WTC11 (cell line): ENCODE measurements around the gene SLC25A51. TPM values are rescaled to one million over a fixed set of nuclear protein-coding genes. Genes with fewer than 3 reads are reported as not detected.

Experiments used
- ATAC-seq: fragments of 200-7000 bp; cut with Tn5 transposase; 2 replicates; pipeline ENCODE4 v1.10.0; 2021; ENCODE audit warnings: mild to moderate bottlenecking, moderate library complexity
- CTCF ChIA-PET: fragments of 300-600 bp; sonication (Branson Sonifier 250); formaldehyde crosslinking; loops from one replicate; lab custom pipeline; 2021; ENCODE audit warnings: antibody characterized with exemption; lab: Charles Lee
- POLR2A ChIA-PET: fragments of 350-600 bp; sonication (Branson Sonifier 250); formaldehyde crosslinking; loops from one replicate; lab custom pipeline; 2021; ENCODE audit warnings: antibody characterized with exemption; lab: Charles Lee
- DNase-seq: peaks from one replicate; pipeline ENCODE4 v3.0.0; 2021; ENCODE audit warnings: low spot score
- H3K27ac Mint-ChIP-seq: 2 replicates; pipeline ENCODE4 v1.8.0; 2021; ENCODE audit warnings: mixed read lengths
- H3K27me3 Mint-ChIP-seq: 2 replicates; pipeline ENCODE4 v1.8.0; 2021; ENCODE audit warnings: low read depth, mild to moderate bottlenecking, moderate library complexity, mixed read lengths
- H3K36me3 Mint-ChIP-seq: 2 replicates; pipeline ENCODE4 v1.8.0; 2021; ENCODE audit warnings: mixed read lengths
- H3K4me1 Mint-ChIP-seq: 2 replicates; pipeline ENCODE4 v1.8.0; 2022; ENCODE audit warnings: mixed read lengths
- H3K4me3 Mint-ChIP-seq: 2 replicates; pipeline ENCODE4 v1.8.0; 2021; ENCODE audit warnings: mild to moderate bottlenecking, moderate library complexity, mixed read lengths
- H3K9me3 Mint-ChIP-seq: 2 replicates; pipeline ENCODE4 v1.8.0; 2021; ENCODE audit warnings: mixed read lengths
- ATF1 ChIP-seq: sonication (generic); formaldehyde crosslinking; IDR thresholded peaks from 2 replicates; pipeline ENCODE4 v1.8.1; 2023; ENCODE audit warnings: mild to moderate bottlenecking, moderate library complexity, missing genetic modification reagents
- CREM ChIP-seq: sonication (generic); formaldehyde crosslinking; IDR thresholded peaks from 2 replicates; pipeline ENCODE4 v1.8.1; 2022; ENCODE audit warnings: mild to moderate bottlenecking, missing genetic modification reagents, moderate library complexity
- ERG ChIP-seq: fragments of 250-450 bp; sonication (Bioruptor Pico); IDR thresholded peaks from 2 replicates; pipeline ENCODE4 v1.8.0; 2021; ENCODE audit warnings: mild to moderate bottlenecking
- GABPB1 ChIP-seq: sonication (generic); formaldehyde crosslinking; IDR thresholded peaks from 2 replicates; pipeline ENCODE4 v1.8.1; 2023; ENCODE audit warnings: mild to moderate bottlenecking, missing genetic modification reagents
- MXD4 ChIP-seq: fragments of 250-450 bp; sonication (Bioruptor Pico); IDR thresholded peaks from 2 replicates; pipeline ENCODE4 v1.8.0; 2021; ENCODE audit warnings: mild to moderate bottlenecking, moderate library complexity, borderline replicate concordance
- NFATC4 ChIP-seq: fragments of 250-450 bp; sonication (Bioruptor Pico); IDR thresholded peaks from 2 replicates; pipeline ENCODE4 v1.9.0; 2021; ENCODE audit warnings: mild to moderate bottlenecking
- NFE2L1 ChIP-seq: sonication (generic); formaldehyde crosslinking; IDR thresholded peaks from 2 replicates; pipeline ENCODE4 v1.8.1; 2023; ENCODE audit warnings: missing genetic modification reagents
- NFYB ChIP-seq: sonication (generic); formaldehyde crosslinking; conservative IDR thresholded peaks from 2 replicates; pipeline ENCODE4 v1.8.0; 2022; ENCODE audit warnings: low read depth, missing genetic modification reagents
- NR1H2 ChIP-seq: sonication (generic); formaldehyde crosslinking; IDR thresholded peaks from 2 replicates; pipeline ENCODE4 v1.9.0; 2021; ENCODE audit warnings: mild to moderate bottlenecking, moderate library complexity, missing genetic modification reagents
- NR3C1 ChIP-seq: sonication (generic); formaldehyde crosslinking; conservative IDR thresholded peaks from 2 replicates; pipeline ENCODE4 v1.8.1; 2023; ENCODE audit warnings: low read depth, mild to moderate bottlenecking, missing genetic modification reagents
- PRDM15 ChIP-seq: sonication (generic); formaldehyde crosslinking; IDR thresholded peaks from 2 replicates; pipeline ENCODE4 v1.8.0; 2022; ENCODE audit warnings: missing genetic modification reagents
- SMAD3 ChIP-seq: sonication (generic); formaldehyde crosslinking; IDR thresholded peaks from 2 replicates; pipeline ENCODE4 v1.8.0; 2022; ENCODE audit warnings: missing genetic modification reagents, mild to moderate bottlenecking, borderline replicate concordance
- SP1 ChIP-seq: sonication (generic); formaldehyde crosslinking; conservative IDR thresholded peaks from 2 replicates; pipeline ENCODE4 v1.8.1; 2022; ENCODE audit warnings: missing genetic modification reagents
- TEAD4 ChIP-seq: sonication (generic); formaldehyde crosslinking; IDR thresholded peaks from 2 replicates; pipeline ENCODE4 v1.8.0; 2022; ENCODE audit warnings: mild to moderate bottlenecking, missing genetic modification reagents
- ZBTB21 ChIP-seq: sonication (generic); formaldehyde crosslinking; IDR thresholded peaks from 2 replicates; pipeline ENCODE4 v1.8.1; 2023; ENCODE audit warnings: mild to moderate bottlenecking, missing genetic modification reagents, borderline replicate concordance
- ZNF532 ChIP-seq: fragments of 250-450 bp; sonication (Bioruptor Pico); IDR thresholded peaks from 2 replicates; pipeline ENCODE4 v1.9.0; 2021; ENCODE audit warnings: mild to moderate bottlenecking, borderline replicate concordance
- total RNA-seq: library from RNA; stranded (reverse); gene quantifications from 3 replicates; pipeline ENCODE4 v1.2.3, GENCODE V29; 2021
- TF ChIP-seq, protein P1 (sequence below): fragments of 250-450 bp; sonication (Bioruptor Pico); IDR thresholded peaks from 2 replicates; pipeline ENCODE4 v1.9.0; 2021; ENCODE audit warnings: mild to moderate bottlenecking
- TF ChIP-seq, protein P2 (sequence below): sonication (generic); formaldehyde crosslinking; IDR thresholded peaks from 2 replicates; pipeline ENCODE4 v1.8.0; 2022; ENCODE audit warnings: mild to moderate bottlenecking, missing genetic modification reagents
- TF ChIP-seq, protein P3 (sequence below): fragments of 250-450 bp; sonication (Bioruptor Pico); IDR thresholded peaks from 2 replicates; pipeline ENCODE4 v2.1.2; 2022; ENCODE audit warnings: mild to moderate bottlenecking, moderate library complexity

Gene SLC25A51
- total RNA-seq, 1 experiment from 2014 or later = 15.4 TPM

DNA sequence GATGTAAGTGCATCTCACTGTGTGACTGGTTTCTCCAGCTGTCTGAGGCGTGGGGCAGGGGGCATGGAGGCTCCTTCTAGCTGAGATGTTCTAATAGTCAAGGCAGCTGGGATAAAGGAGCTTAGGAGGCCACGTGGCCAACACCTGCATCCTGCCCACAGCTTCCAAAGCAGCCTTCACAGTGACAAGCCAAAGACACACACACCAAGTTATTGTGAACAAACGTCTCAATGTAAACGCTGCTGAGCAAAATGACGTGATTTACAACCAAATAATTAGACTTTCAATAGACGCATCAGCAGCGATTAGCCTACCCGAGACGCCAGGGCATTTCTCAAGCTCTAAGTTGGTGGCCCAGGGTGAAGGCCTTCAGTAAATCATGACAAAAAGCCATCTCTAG, 23.2 kb upstream of the SLC25A51 start:
- CTCF ChIA-PET = interaction anchor here (1.0 to 1.3 kb wide), 2 partner anchors 13 to 14 kb away, joined by 3 to 4 read pairs; no protein-coding TSS in a partner anchor
- H3K27me3 Mint-ChIP-seq = no peaks in the 10 kb centered on the region

More for the DNA sequence above, 23.2 kb upstream of the SLC25A51 start:
- POLR2A ChIA-PET = no interaction called here
- no peak for TF ChIP-seq NFYB (CRISPR knock-in tag)
- TF ChIP-seq ERG = no peak
- TF ChIP-seq, protein P1, sequence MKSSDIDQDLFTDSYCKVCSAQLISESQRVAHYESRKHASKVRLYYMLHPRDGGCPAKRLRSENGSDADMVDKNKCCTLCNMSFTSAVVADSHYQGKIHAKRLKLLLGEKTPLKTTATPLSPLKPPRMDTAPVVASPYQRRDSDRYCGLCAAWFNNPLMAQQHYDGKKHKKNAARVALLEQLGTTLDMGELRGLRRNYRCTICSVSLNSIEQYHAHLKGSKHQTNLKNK (CRISPR knock-in tag) = no peak
- TF ChIP-seq SP1 = no peak
- TF ChIP-seq MXD4 (CRISPR knock-in tag) = no peak
- TF ChIP-seq NR1H2 = no peak
- no peak for TF ChIP-seq NR3C1 (CRISPR knock-in tag)
- no peak for TF ChIP-seq NFATC4 (CRISPR knock-in tag)
- TF ChIP-seq, protein P2, sequence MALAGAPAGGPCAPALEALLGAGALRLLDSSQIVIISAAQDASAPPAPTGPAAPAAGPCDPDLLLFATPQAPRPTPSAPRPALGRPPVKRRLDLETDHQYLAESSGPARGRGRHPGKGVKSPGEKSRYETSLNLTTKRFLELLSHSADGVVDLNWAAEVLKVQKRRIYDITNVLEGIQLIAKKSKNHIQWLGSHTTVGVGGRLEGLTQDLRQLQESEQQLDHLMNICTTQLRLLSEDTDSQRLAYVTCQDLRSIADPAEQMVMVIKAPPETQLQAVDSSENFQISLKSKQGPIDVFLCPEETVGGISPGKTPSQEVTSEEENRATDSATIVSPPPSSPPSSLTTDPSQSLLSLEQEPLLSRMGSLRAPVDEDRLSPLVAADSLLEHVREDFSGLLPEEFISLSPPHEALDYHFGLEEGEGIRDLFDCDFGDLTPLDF (CRISPR knock-in tag) = no peak
- no peak for TF ChIP-seq ZNF532 (CRISPR knock-in tag)
- no peak for TF ChIP-seq GABPB1
- TF ChIP-seq SMAD3 (CRISPR knock-in tag) = no peak
- TF ChIP-seq PRDM15 = no peak
- TF ChIP-seq, protein P3, sequence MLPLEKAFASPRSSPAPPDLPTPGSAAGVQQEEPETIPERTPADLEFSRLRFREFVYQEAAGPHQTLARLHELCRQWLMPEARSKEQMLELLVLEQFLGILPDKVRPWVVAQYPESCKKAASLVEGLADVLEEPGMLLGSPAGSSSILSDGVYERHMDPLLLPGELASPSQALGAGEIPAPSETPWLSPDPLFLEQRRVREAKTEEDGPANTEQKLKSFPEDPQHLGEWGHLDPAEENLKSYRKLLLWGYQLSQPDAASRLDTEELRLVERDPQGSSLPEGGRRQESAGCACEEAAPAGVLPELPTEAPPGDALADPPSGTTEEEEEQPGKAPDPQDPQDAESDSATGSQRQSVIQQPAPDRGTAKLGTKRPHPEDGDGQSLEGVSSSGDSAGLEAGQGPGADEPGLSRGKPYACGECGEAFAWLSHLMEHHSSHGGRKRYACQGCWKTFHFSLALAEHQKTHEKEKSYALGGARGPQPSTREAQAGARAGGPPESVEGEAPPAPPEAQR (CRISPR knock-in tag) = no peak
- TF ChIP-seq ZBTB21 (CRISPR knock-in tag) = no peak
- no peak for TF ChIP-seq CREM (CRISPR knock-in tag)
- no peak for TF ChIP-seq TEAD4 (CRISPR knock-in tag)
- TF ChIP-seq NFE2L1 (CRISPR knock-in tag) = no peak
- no peak for TF ChIP-seq ATF1 (CRISPR knock-in tag)
- no peak for DNase-seq
- Mint-ChIP-seq H3K4me1 (peaks cover 23% of the 10 kb centered on the region), H3K9me3 (no peaks in the 10 kb centered on the region), H3K27ac (no peak overlapping the region), H3K36me3 (no peaks in the 10 kb centered on the region), H3K4me3 (no peak overlapping the region)
- ATAC-seq = no peak
